ENCODE data around the gene B3GALT5.
A peak's percentile ranks its signal among the peaks of the same experiment; 100 is the strongest.

Gene B3GALT5, protein sequence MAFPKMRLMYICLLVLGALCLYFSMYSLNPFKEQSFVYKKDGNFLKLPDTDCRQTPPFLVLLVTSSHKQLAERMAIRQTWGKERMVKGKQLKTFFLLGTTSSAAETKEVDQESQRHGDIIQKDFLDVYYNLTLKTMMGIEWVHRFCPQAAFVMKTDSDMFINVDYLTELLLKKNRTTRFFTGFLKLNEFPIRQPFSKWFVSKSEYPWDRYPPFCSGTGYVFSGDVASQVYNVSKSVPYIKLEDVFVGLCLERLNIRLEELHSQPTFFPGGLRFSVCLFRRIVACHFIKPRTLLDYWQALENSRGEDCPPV

DNA sequence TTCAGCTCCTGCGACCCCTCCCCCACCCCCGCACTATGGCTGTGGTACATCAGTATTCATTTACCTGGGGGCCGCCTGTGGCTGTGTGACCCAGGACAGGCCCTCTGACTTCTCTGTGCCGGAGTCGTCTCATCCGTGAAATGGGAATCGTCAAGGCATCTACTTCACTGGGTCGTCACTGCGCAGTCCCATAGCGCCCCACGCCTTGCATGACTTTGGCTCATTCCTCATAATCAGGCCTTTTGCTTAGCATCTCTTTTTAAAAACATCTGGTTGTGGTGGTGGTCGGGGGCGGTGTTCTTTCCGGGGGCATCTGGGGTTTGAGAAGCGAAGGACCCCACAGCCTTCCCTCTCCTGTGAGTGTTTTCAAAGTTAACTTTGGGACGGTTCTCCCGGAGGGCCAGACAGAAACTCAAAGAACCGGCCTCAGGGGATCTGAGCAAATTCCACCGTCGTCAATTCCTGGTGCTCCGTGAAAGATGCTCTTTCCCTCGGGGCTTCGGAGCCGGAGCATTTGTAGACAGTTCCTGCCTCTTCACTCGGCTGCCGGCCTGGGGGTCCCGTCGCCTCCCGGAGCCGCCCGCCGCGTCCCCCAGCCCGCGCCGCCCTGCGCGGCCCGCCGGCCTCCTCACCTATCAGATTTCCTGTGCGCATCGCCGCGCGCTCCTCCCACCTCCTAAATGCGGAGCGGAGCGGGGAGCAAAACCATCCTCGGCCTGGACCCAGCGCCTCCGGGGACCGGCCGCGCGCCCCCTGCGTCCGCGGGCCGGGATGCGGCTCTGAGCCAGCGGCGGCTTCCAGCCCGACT, at the start of gene B3GALT5:
TSS of gene B3GALT5 (plus strand) at position 708 of the 808 bp plus-strand sequence. CDS start 47,620 bp downstream, outside the sequence.
- H3K4me1 ChIP-seq (ENCODE audit: control insufficient read depth, insufficient read depth, low read length), result peaks cover 35% of the 10 kb centered on the region
- no peaks in the 10 kb centered on the region for H3K27me3 ChIP-seq (ENCODE audit: control insufficient read depth, insufficient read depth, low read length)
- H3K36me3 ChIP-seq (ENCODE audit: control insufficient read depth, insufficient read depth, low read length), result peaks cover 36% of the 10 kb centered on the region
- H3K4me3 ChIP-seq (ENCODE audit: low read depth, low read length), result peak within 1 kb of the TSS; percentile 81
- peak within 1 kb of the TSS; percentile 24; the same call in 1 of the 2 replicates for H3K27ac ChIP-seq (ENCODE audit: low read depth, low read length)
- H3K9me3 ChIP-seq (ENCODE audit: control insufficient read depth, insufficient read depth, low read depth, low read length), result 0 out of 2 replicates have a peak, but pooled peaks cover 4% of the 10 kb centered on the region
- H3K9ac ChIP-seq (ENCODE audit: low read length), result peak within 1 kb of the TSS; percentile 85

DNA sequence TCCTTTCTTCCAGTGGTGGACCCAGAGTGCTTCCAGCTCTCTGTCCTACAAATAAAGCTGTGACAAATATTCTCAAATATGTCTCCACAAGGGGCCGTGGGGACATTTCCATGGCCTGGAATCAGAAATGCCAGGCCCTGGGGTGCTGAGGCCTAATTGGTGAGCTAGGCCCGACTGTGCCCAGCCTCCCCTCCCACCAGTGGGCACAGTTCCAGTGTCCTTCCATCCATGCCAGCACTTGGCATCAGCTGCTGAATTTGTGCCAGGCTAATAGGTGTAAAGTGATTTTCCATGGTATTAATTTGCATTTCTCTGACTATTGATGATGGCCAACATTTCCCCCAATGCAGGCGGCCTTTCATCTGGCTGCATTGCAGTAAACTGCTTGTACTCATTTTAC, 48.5 kb upstream of the B3GALT5 start:
- Histone ChIP-seq H3K27ac (ENCODE audit: low read depth, low read length) (no peak overlapping the region), H3K27me3 (ENCODE audit: control insufficient read depth, insufficient read depth, low read length) (peaks cover 3% of the 10 kb centered on the region; the same call in 1 of the 2 replicates), H3K9ac (ENCODE audit: low read length) (no peak overlapping the region), H3K4me3 (ENCODE audit: low read depth, low read length) (no peak overlapping the region), H3K9me3 (ENCODE audit: control insufficient read depth, insufficient read depth, low read depth, low read length) (no peaks in the 10 kb centered on the region), H3K36me3 (ENCODE audit: control insufficient read depth, insufficient read depth, low read length) (no peaks in the 10 kb centered on the region), H3K4me1 (ENCODE audit: control insufficient read depth, insufficient read depth, low read length) (peaks cover 7% of the 10 kb centered on the region; the same call in 1 of the 2 replicates)

DNA sequence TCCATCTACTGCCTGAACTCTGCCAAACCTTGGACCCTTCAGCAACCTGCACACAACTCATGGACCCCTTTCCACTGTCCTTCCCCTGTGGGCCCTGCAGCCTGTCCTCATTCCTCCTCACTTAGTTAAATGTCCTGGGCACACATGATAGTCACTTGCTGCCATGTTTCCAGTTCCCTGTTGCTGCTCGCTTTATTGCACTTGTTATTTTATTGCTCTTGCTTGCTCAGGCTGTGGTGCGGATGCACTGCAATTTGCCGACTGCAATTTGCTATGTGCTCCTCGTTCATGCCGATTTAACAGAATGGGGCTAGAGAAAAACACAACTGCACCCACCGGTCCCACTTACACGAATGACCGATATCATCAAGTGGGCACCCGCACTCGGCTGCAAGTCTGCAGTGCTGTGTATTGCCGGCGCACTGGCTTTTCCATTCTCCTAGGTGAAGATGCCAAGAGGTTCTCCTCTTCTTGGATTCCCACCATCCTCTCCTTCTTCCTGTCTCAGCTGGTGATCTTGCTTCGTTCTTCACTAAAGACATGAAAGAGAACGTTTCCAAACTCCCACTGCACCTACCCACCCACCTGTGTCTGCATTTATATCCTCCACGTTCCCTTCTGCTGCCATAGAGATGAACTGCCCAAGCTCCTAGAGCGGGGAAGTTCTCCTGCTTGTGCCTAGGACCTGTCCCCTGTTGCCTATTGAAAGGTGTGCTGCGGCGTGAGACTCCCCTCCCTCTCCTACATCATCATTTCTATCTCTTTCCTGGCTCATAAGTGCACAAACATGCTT, 45.4 kb upstream of the B3GALT5 start:
- Histone ChIP-seq H3K27ac (ENCODE audit: low read depth, low read length) (no peak overlapping the region), H3K9ac (ENCODE audit: low read length) (no peak overlapping the region), H3K27me3 (ENCODE audit: control insufficient read depth, insufficient read depth, low read length) (no peaks in the 10 kb centered on the region), H3K9me3 (ENCODE audit: control insufficient read depth, insufficient read depth, low read depth, low read length) (no peaks in the 10 kb centered on the region), H3K4me1 (ENCODE audit: control insufficient read depth, insufficient read depth, low read length) (peaks cover 7% of the 10 kb centered on the region; the same call in 1 of the 2 replicates), H3K36me3 (ENCODE audit: control insufficient read depth, insufficient read depth, low read length) (no peaks in the 10 kb centered on the region), H3K4me3 (ENCODE audit: low read depth, low read length) (no peak overlapping the region)

DNA sequence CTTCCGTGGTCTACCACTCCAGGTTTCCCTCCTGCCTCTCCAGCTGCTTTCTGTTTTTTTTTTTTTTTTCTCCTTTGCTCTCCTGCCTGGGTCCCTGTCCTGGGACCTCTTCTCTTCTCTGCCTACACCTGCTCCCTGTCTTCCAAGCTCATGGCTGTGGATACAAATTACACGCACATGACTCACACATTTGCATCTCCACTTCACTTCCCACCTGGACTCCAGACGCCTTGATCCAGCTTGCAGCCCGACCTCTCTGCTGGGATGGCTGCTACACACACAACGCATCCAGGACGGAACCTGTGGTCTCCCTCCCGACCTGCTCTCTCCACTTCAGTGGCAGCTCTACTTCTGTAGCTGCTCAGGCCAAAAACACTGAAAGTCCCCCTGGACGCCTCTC, 44.4 kb upstream of the B3GALT5 start:
- no peaks in the 10 kb centered on the region for H3K36me3 ChIP-seq (ENCODE audit: control insufficient read depth, insufficient read depth, low read length)
- H3K27me3 ChIP-seq (ENCODE audit: control insufficient read depth, insufficient read depth, low read length), result no peaks in the 10 kb centered on the region
- no peak overlapping the region for H3K4me3 ChIP-seq (ENCODE audit: low read depth, low read length)
- no peak overlapping the region for H3K27ac ChIP-seq (ENCODE audit: low read depth, low read length)
- no peak overlapping the region for H3K9ac ChIP-seq (ENCODE audit: low read length)
- peaks cover 7% of the 10 kb centered on the region; the same call in 1 of the 2 replicates for H3K4me1 ChIP-seq (ENCODE audit: control insufficient read depth, insufficient read depth, low read length)
- no peaks in the 10 kb centered on the region for H3K9me3 ChIP-seq (ENCODE audit: control insufficient read depth, insufficient read depth, low read depth, low read length)

DNA sequence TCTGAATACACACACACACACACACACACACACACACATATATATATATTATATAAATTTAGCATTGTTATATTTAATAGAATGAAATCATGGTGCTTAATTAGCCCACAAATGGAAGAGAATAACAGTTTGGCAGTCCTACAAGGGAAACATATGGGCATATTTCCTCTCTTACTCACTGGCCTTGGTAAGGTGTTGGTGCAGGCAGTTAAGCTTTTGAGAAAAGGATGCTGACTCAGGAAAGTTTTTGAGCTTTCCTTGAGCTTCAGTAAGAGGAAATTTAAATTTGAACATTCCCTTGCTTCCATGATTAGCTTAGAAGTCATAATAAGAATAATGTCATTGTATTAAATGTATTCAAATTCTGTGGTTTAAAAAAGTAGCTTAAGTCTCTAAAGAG, 37.0 kb upstream of the B3GALT5 start:
- Histone ChIP-seq H3K4me3 (ENCODE audit: low read depth, low read length) (no peak overlapping the region), H3K9ac (ENCODE audit: low read length) (no peak overlapping the region)

DNA sequence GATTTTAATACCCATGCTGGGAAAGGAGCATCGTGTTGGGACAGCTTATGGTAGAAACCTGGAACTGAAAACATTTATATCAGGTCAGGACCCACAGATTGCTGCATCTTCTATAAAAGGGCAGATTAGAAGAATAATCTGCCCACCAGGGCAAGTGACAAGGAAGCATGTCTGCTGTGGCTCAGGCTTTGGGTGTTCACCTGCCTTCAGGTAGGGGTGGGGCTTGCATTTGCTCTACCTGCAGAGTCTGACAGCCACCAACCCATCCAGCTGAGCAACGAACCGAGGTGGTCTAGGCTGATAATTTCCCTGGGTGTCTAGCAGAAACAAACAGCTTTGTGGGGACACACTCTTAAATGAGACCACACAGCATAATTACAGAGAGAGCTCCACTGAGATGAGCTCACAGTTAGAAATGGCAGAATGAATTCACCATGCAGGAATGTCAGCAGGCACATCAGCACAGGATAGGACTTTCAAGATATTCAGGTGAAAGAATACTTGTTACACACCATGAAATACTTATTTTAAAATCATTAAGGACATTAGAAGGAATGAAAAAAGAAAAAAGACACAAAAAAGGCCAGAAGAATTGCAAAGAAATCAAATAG, 36.1 kb upstream of the B3GALT5 start:
- Histone ChIP-seq H3K27ac (ENCODE audit: low read depth, low read length) (no peak overlapping the region), H3K27me3 (ENCODE audit: control insufficient read depth, insufficient read depth, low read length) (no peaks in the 10 kb centered on the region), H3K36me3 (ENCODE audit: control insufficient read depth, insufficient read depth, low read length) (no peaks in the 10 kb centered on the region), H3K4me1 (ENCODE audit: control insufficient read depth, insufficient read depth, low read length) (peaks cover 4% of the 10 kb centered on the region; the same call in 1 of the 2 replicates), H3K9me3 (ENCODE audit: control insufficient read depth, insufficient read depth, low read depth, low read length) (no peaks in the 10 kb centered on the region; the same call in 1 of the 2 replicates), H3K4me3 (ENCODE audit: low read depth, low read length) (no peak overlapping the region), H3K9ac (ENCODE audit: low read length) (no peak overlapping the region)

More for the DNA sequence above, 37.0 kb upstream of the B3GALT5 start:
- Histone ChIP-seq H3K9me3 (ENCODE audit: control insufficient read depth, insufficient read depth, low read depth, low read length) (no peaks in the 10 kb centered on the region; the same call in 1 of the 2 replicates), H3K36me3 (ENCODE audit: control insufficient read depth, insufficient read depth, low read length) (no peaks in the 10 kb centered on the region), H3K4me1 (ENCODE audit: control insufficient read depth, insufficient read depth, low read length) (peaks cover 4% of the 10 kb centered on the region; the same call in 1 of the 2 replicates), H3K27ac (ENCODE audit: low read depth, low read length) (no peak overlapping the region), H3K27me3 (ENCODE audit: control insufficient read depth, insufficient read depth, low read length) (no peaks in the 10 kb centered on the region)

DNA sequence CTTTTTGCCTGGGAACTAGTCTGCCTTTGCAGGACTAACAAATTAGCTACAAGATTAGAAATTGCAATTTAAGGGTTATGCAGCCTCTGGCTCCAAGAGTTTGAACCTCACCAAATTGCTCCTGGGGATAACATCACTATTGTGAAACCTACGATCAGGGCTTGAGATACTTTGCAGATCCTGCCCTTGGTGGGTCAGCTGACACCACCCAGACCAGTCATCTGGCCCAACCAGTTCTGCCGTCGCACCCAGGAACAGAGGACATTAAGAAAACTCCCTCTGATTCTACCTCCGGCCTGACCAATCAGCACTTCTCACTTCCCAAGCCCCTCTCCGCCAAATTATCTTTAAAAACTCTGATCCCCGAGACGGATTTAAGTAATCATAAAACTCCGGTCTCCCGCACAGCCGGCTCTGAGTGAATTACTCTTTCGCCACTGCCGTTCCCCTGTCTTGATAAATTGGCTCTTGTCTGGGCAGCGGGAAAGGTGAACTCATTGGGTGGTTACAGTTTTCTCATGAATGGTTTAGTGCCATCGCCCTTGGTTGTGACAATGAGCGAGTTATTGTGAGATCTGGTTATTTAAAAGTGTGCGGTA, 32.9 kb upstream of the B3GALT5 start:
- no peaks in the 10 kb centered on the region for H3K27me3 ChIP-seq (ENCODE audit: control insufficient read depth, insufficient read depth, low read length)
- peaks cover 4% of the 10 kb centered on the region; the same call in 1 of the 2 replicates for H3K4me1 ChIP-seq (ENCODE audit: control insufficient read depth, insufficient read depth, low read length)
- H3K36me3 ChIP-seq (ENCODE audit: control insufficient read depth, insufficient read depth, low read length), result no peaks in the 10 kb centered on the region
- H3K27ac ChIP-seq (ENCODE audit: low read depth, low read length), result no peak overlapping the region
- H3K9ac ChIP-seq (ENCODE audit: low read length), result no peak overlapping the region
- H3K4me3 ChIP-seq (ENCODE audit: low read depth, low read length), result no peak overlapping the region
- no peaks in the 10 kb centered on the region; the same call in 1 of the 2 replicates for H3K9me3 ChIP-seq (ENCODE audit: control insufficient read depth, insufficient read depth, low read depth, low read length)

DNA sequence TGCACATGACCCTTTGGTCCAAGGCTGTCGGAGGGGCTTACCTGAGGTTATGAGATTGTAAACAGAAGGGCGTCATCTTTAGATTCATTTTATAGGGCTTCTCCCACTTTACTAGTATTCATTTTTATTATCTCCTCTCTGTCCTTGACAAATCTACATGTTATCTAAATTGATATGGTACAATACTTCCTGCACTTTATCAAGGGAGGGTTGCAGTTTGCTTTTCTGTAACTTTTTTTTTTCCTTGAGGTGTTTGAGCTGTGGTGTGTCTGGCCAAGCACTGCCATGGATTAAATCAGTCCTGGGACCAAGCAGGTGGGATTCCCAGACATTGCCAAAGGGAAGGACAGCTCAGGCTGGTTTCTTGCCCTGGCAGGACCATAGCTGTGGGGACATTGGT, 32.0 kb upstream of the B3GALT5 start:
- Histone ChIP-seq H3K27ac (ENCODE audit: low read depth, low read length) (no peak overlapping the region), H3K27me3 (ENCODE audit: control insufficient read depth, insufficient read depth, low read length) (no peaks in the 10 kb centered on the region), H3K9ac (ENCODE audit: low read length) (no peak overlapping the region), H3K4me3 (ENCODE audit: low read depth, low read length) (no peak overlapping the region), H3K4me1 (ENCODE audit: control insufficient read depth, insufficient read depth, low read length) (peaks cover 4% of the 10 kb centered on the region; the same call in 1 of the 2 replicates), H3K36me3 (ENCODE audit: control insufficient read depth, insufficient read depth, low read length) (no peaks in the 10 kb centered on the region), H3K9me3 (ENCODE audit: control insufficient read depth, insufficient read depth, low read depth, low read length) (no peaks in the 10 kb centered on the region; the same call in 1 of the 2 replicates)

DNA sequence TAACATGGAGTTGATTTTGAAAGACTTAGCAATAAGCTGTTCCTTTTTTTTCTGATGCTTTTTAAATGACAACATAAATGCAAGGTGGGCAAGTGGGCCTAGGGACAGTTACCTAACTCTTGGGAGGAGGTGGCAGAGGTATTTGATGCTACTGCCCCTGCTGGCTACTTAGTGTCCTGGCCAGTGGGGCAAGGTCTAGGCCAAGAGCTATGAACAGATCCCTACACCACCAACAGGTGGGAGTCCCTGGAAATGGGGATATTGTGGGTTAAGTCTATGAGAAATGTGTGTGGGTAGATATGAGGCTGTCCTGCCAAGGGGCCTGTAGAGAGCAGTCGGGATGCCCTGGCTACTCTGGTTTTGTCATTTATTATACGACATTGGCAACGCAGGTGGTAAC, 31.3 kb upstream of the B3GALT5 start:
- no peaks in the 10 kb centered on the region; the same call in 1 of the 2 replicates for H3K9me3 ChIP-seq (ENCODE audit: control insufficient read depth, insufficient read depth, low read depth, low read length)
- no peaks in the 10 kb centered on the region for H3K27me3 ChIP-seq (ENCODE audit: control insufficient read depth, insufficient read depth, low read length)
- no peak overlapping the region for H3K4me3 ChIP-seq (ENCODE audit: low read depth, low read length)
- peaks cover 4% of the 10 kb centered on the region; the same call in 1 of the 2 replicates for H3K4me1 ChIP-seq (ENCODE audit: control insufficient read depth, insufficient read depth, low read length)
- H3K27ac ChIP-seq (ENCODE audit: low read depth, low read length), result no peak overlapping the region
- no peaks in the 10 kb centered on the region for H3K36me3 ChIP-seq (ENCODE audit: control insufficient read depth, insufficient read depth, low read length)
- no peak overlapping the region for H3K9ac ChIP-seq (ENCODE audit: low read length)

DNA sequence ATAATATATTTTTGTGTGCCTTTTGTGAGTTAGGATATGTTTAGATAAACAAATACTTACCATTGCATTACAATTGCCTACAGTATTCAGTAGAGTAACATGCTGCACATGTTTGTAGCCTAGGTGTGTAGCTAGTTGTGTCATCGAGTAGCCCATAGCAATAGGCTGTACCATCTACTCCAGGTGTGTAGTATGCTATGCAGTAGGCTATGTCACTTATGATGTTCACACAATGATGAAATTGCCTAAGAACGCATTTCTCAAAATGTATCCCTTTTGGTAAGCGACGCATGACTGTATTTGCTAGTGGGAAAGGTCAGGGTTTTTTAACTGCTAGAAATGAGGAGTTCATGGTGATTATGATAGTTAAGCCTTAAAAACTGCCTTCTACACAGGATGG, 30.0 kb upstream of the B3GALT5 start:
- Histone ChIP-seq H3K27ac (ENCODE audit: low read depth, low read length) (no peak overlapping the region), H3K4me3 (ENCODE audit: low read depth, low read length) (no peak overlapping the region), H3K36me3 (ENCODE audit: control insufficient read depth, insufficient read depth, low read length) (no peaks in the 10 kb centered on the region), H3K9ac (ENCODE audit: low read length) (no peak overlapping the region), H3K4me1 (ENCODE audit: control insufficient read depth, insufficient read depth, low read length) (no peaks in the 10 kb centered on the region), H3K27me3 (ENCODE audit: control insufficient read depth, insufficient read depth, low read length) (no peaks in the 10 kb centered on the region), H3K9me3 (ENCODE audit: control insufficient read depth, insufficient read depth, low read depth, low read length) (peaks cover 8% of the 10 kb centered on the region; the same call in 1 of the 2 replicates)
